22Rv1 (cell line): Measurements from ENCODE around the gene SHCBP1.
"Not testable (repeated sequence)": the region's sequence is repeated elsewhere in the genome, so short reads cannot be mapped to it uniquely, and the experiment has no call there.

ENCODE experiments used
- CTCF ChIP-seq: fragments of 450-650 bp; IDR thresholded peaks from 2 replicates; pipeline ENCODE4 v1.5.1; 2017; ENCODE audit warnings: mild to moderate bottlenecking
- ZFX ChIP-seq: fragments of 450-650 bp; IDR thresholded peaks from 2 replicates; pipeline ENCODE4 v1.6.1; 2017; ENCODE audit warnings: antibody characterized with exemption, borderline replicate concordance

- TF ChIP-seq CTCF, result peak; percentile 88
- TF ChIP-seq ZFX, result not testable (repeated sequence)
Measured at GRCh38 chr16:46554435-46554834, 66.7 kb downstream of the SHCBP1 start.
